Left lung (tissue), 10 donors: Measurements from ENCODE around the gene TGFB1I1. TPM values are rescaled to one million over a fixed set of nuclear protein-coding genes. Genes with fewer than 3 reads are reported as not detected.

Source experiments
- ATAC-seq: fragments of 200-7000 bp; cut with Tn5 transposase; one replicate; pipeline ENCODE4 v1.9.1; 2020; ENCODE audit warnings: moderate library complexity
- DNase-seq, 4 donors: peaks; one replicate each; pipeline ENCODE4 v3.0.0-alpha.2; 2013 to 2020
- H3K27ac ChIP-seq, 2 donors: fragments of 200-600 bp; sonication (generic) in 1 of 2; one replicate each; pipeline versions ENCODE4 v1.5.0 to v1.8.0; 2020 to 2021
- H3K27me3 ChIP-seq, 2 donors: fragments of 200-600 bp; sonication (generic) in 1 of 2; one replicate each; pipeline versions ENCODE4 v1.5.0 to v1.8.0; 2020 to 2021
- H3K36me3 ChIP-seq, 2 donors: fragments of 200-600 bp; sonication (generic) in 1 of 2; one replicate each; pipeline versions ENCODE4 v1.5.0 to v1.8.0; 2020 to 2021
- H3K4me1 ChIP-seq, 2 donors: fragments of 200-600 bp; one replicate each; pipeline ENCODE4 v1.8.0; 2021
- H3K4me3 ChIP-seq, 2 donors: fragments of 200-600 bp; sonication (generic) in 1 of 2; one replicate each; pipeline versions ENCODE4 v1.5.0 to v1.8.0; 2020 to 2021; ENCODE audit warnings: mild to moderate bottlenecking in 1 of 2
- H3K9me3 ChIP-seq, 2 donors: fragments of 200-600 bp; sonication (generic) in 1 of 2; one replicate each; pipeline versions ENCODE4 v1.5.0 to v1.8.0; 2020 to 2021
- CTCF ChIP-seq, 2 donors: fragments of 200-600 bp; sonication (generic) in 1 of 2; IDR thresholded peaks; one replicate each; pipeline versions ENCODE4 v1.5.0 to v1.8.0; 2021; ENCODE audit warnings: antibody characterized with exemption in 2 of 2
- intact Hi-C, 2 donors: fragments of 100-400 bp; cut with DNase I; formaldehyde crosslinking; loops; one replicate each; pipeline versions ENCODE4 v1.11.2 to v1.14.2; 2022
- polyA plus RNA-seq, 6 donors: library from polyadenylated mRNA; unstranded; fragments of 120-200 nt; gene quantifications; one replicate each; pipeline ENCODE4 v1.2.1, GENCODE V29; 2013; ENCODE audit not compliant: insufficient read length in 6 of 6
- total RNA-seq, 2 donors: library from RNA; stranded (reverse); fragmentation: NEBNext Ultra II Directional; extraction: Animal tissue kit (Norgen Biotek cat#: 25700); gene quantifications; one replicate each; pipeline ENCODE4 v1.2.1, GENCODE V29; 2021
- donor health status: DM: no; HTN: yes; CAD: no.
- donor health status: DM: no; HTN: no; CAD: no.

TGFB1I1 gene
- total and polyA plus RNA-seq, 8 donors, result 49.3 to 85.3 (median 66.8) TPM

GRCh38 chr16:31474773-31475738 lies 3.1 kb downstream of the TGFB1I1 start:
- intact Hi-C loops, result no loop called here
- H3K27me3 ChIP-seq, result peaks cover 0 to 19% of the 10 kb centered on the region in 2 donors
- H3K4me3 ChIP-seq, result no peak overlapping the region
- no peak for TF ChIP-seq CTCF (IDR thresholded peaks at IDR 0.05)
- H3K9me3 ChIP-seq, result no peaks in the 10 kb centered on the region
- no peak overlapping the region for H3K27ac ChIP-seq
- peaks cover 16 to 56% of the 10 kb centered on the region in 2 donors for H3K4me1 ChIP-seq
- DNase-seq (no peak), ATAC-seq (no peak)
- peaks cover 0 to 50% of the 10 kb centered on the region in 2 donors for H3K36me3 ChIP-seq

GRCh38 chr16:31475946-31476302 lies 4.0 kb downstream of the TGFB1I1 start:
- DNase-seq, result peak in 1 of 4 donors; percentile 85
- Histone ChIP-seq H3K27ac (peak overlapping the region; percentile 48), H3K4me3 (peak overlapping the region in 1 of 2 donors; percentile 51), H3K9me3 (no peaks in the 10 kb centered on the region), H3K27me3 (peaks cover 0 to 19% of the 10 kb centered on the region in 2 donors), H3K4me1 (peaks cover 16 to 64% of the 10 kb centered on the region in 2 donors), H3K36me3 (peaks cover 0 to 50% of the 10 kb centered on the region in 2 donors)
- no peak for TF ChIP-seq CTCF (IDR thresholded peaks at IDR 0.05)
- peak; percentile 3 for ATAC-seq
- intact Hi-C loops, result no loop called here

- no peak for TF ChIP-seq CTCF (IDR thresholded peaks at IDR 0.05)
- peaks cover 0 to 15% of the 10 kb centered on the region in 2 donors for H3K27me3 ChIP-seq
- H3K4me3 ChIP-seq, result peak overlapping the region; percentile 31 to 51
- H3K9me3 ChIP-seq, result no peaks in the 10 kb centered on the region
- peak overlapping the region; percentile 80 to 84 for H3K27ac ChIP-seq
- H3K4me1 ChIP-seq, result peaks cover 9 to 60% of the 10 kb centered on the region in 2 donors
- intact Hi-C loops, result no loop called here
- DNase-seq (peak in 2 of 4 donors; percentile 92 to 97), ATAC-seq (peak; percentile 80)
- peaks cover 0 to 50% of the 10 kb centered on the region in 2 donors for H3K36me3 ChIP-seq
Observed at GRCh38 chr16:31476303-31477219, 4.6 kb downstream of the TGFB1I1 start.

- DNase-seq (peak in 2 of 4 donors; percentile 82 to 92), ATAC-seq (peak; percentile 75)
- Histone ChIP-seq H3K4me3 (peak overlapping the region; percentile 31 to 51), H3K27me3 (peaks cover 0 to 5% of the 10 kb centered on the region in 2 donors), H3K4me1 (peaks cover 7 to 52% of the 10 kb centered on the region in 2 donors), H3K9me3 (no peaks in the 10 kb centered on the region), H3K36me3 (peaks cover 0 to 50% of the 10 kb centered on the region in 2 donors), H3K27ac (peak overlapping the region; percentile 80 to 84)
- peak in 1 of 2 donors; percentile 47 for TF ChIP-seq CTCF (IDR thresholded peaks at IDR 0.05)
- intact Hi-C loops, result no loop called here
Observed at GRCh38 chr16:31477220-31478216, 5.6 kb downstream of the TGFB1I1 start.
